Thymus (tissue), 11 donors: ENCODE results near the gene CTXND1. TPM values are rescaled to one million over a fixed set of nuclear protein-coding genes. Genes with fewer than 3 reads are reported as not detected.

Source experiments
- DNase-seq, 9 donors: peaks; one replicate each; pipeline ENCODE4 v3.0.0-alpha.2; 2013; ENCODE audit warnings: low spot score in 9 of 9, low read depth in 6 of 9, missing footprints in 1 of 9
- H3K27ac ChIP-seq, 2 donors: one replicate each; pipeline ENCODE4 v1.5.1; 2013; ENCODE audit warnings: control low read depth in 1 of 2, low read depth in 1 of 2, low read length in 1 of 2, mild to moderate bottlenecking in 1 of 2, moderate library complexity in 1 of 2
- H3K27me3 ChIP-seq, 2 donors: one replicate each; pipeline ENCODE4 v1.5.1; 2013; ENCODE audit warnings: low read length in 1 of 2; ENCODE audit not compliant: control insufficient read depth in 2 of 2, insufficient read depth in 1 of 2
- H3K36me3 ChIP-seq, 2 donors: one replicate each; pipeline ENCODE4 v1.5.1; 2013; ENCODE audit warnings: low read length in 1 of 2, mild to moderate bottlenecking in 1 of 2, moderate library complexity in 1 of 2; ENCODE audit not compliant: control insufficient read depth in 2 of 2, insufficient read depth in 2 of 2
- H3K4me1 ChIP-seq, 2 donors: one replicate each; pipeline ENCODE4 v1.5.1; 2013; ENCODE audit warnings: low read length in 2 of 2; ENCODE audit not compliant: control insufficient read depth in 2 of 2, insufficient read depth in 2 of 2
- H3K4me3 ChIP-seq, 2 donors: one replicate each; pipeline ENCODE4 v1.5.1; 2013; ENCODE audit warnings: low read length in 2 of 2, control low read depth in 1 of 2, mild to moderate bottlenecking in 1 of 2
- H3K9me3 ChIP-seq, 2 donors: one replicate each; pipeline ENCODE4 v1.5.1; 2013; ENCODE audit warnings: low read length in 1 of 2, mild to moderate bottlenecking in 1 of 2; ENCODE audit not compliant: control insufficient read depth in 2 of 2, insufficient read depth in 1 of 2
- WGBS: extraction: QIAGEN DNeasy Blood & Tissue Kit; methylation state at CpG from one replicate; pipeline ENCODE4 v1.1.7; 2013; 5-methylcytosine and 5-hydroxymethylcytosine counted together
- polyA plus RNA-seq: library from polyadenylated mRNA; stranded (reverse); fragments of 200-250 nt; gene quantifications from one replicate; pipeline ENCODE4 v1.2.3, GENCODE V29; 2013
- total RNA-seq: library from RNA; stranded (reverse); fragments of 120-200 nt; gene quantifications from one replicate; pipeline ENCODE4 v1.2.4, GENCODE V29; 2013
- donor health status: healthy.

Gene CTXND1
- total and polyA plus RNA-seq, 2 donors: 0.05 to 0.07 TPM

DNA sequence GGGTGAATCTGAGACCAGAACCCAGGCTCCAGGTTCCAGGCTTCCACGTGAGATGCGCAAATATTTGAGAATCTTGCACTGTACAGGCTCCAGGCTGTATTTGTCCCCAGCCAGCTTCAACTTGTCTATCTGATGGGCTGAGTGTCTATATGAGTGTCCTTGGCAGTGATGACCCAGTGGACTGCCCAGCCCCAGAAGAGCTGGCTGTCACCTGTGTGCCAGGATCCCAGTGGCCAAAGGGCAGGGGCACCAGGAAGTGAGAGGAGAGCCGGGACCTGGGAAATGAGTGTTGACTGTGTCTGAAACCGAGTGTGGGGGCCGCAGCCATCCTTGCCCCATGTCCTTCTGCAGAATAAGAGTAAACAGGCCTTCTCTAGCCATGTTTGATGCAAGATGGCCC lies 88.8 kb downstream of the CTXND1 start:
- no peak for DNase-seq
- Histone ChIP-seq H3K36me3 (no peaks in the 10 kb centered on the region), H3K4me3 (no peak overlapping the region), H3K27me3 (no peaks in the 10 kb centered on the region), H3K4me1 (peaks cover 3 to 11% of the 10 kb centered on the region in 2 donors), H3K9me3 (no peaks in the 10 kb centered on the region), H3K27ac (no peak overlapping the region)
- 99% methylated on average over 5 of the region's 5 CpGs for WGBS

DNA sequence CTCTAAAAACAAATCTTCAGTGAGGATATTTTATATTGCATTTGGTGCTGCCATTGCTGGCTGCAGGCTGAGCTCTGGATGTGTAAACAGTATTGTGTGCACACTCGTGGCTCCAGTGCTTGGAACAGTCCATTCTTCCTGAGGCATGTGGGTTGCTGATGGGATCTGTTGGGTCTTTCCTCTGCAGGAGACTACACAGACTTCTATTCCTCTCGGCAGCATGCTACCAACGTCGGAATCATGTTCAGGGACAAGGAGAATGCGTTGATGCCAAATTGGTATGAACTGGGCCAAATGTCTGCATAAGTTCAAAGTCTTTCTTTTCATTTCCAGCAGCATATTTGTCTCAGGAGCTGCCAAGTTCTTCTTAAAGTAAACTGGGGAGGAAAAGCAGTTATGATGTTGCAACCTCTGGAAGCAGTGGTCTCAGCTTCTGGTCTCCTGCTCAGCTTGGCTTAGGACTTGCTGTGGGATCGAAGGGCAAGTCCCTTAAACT lies 89.9 kb downstream of the CTXND1 start:
- H3K27ac ChIP-seq: no peak overlapping the region
- H3K9me3 ChIP-seq: no peaks in the 10 kb centered on the region
- H3K27me3 ChIP-seq: no peaks in the 10 kb centered on the region
- 97% methylated on average over 6 of the region's 6 CpGs for WGBS
- peaks cover 3 to 11% of the 10 kb centered on the region in 2 donors for H3K4me1 ChIP-seq
- no peak overlapping the region for H3K4me3 ChIP-seq
- no peak for DNase-seq
- H3K36me3 ChIP-seq: no peaks in the 10 kb centered on the region

DNA sequence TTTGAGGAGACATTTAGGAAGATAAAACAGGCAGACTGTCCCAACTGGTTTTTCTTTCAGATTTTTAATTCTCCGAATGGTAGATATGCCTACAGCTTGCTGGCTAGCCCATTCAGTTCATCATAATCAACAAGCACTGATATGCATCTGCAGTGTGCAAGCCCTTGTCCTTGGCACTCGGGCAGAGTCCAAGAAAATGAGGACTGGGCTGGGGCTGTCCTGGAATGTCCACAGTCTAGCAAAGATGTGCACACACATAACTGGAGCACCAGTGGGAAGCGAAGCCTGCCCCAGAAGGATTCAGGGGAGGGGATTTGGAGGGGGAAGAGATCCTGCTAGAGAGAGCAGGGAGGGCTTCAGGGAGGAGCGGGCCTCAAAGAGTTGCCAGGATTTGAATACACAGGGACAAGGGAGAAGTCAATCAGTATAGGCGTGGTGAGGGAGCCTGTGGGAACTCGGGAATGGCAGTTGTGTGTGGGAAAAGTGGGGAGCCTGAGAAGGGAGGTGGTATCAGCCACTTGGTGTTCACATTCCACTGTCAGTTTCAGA lies 90.5 kb downstream of the CTXND1 start:
- 97% methylated on average over 6 of the region's 6 CpGs for WGBS
- Histone ChIP-seq H3K9me3 (no peaks in the 10 kb centered on the region), H3K27me3 (no peaks in the 10 kb centered on the region), H3K4me1 (peaks cover 3 to 15% of the 10 kb centered on the region in 2 donors), H3K4me3 (no peak overlapping the region), H3K36me3 (no peaks in the 10 kb centered on the region), H3K27ac (no peak overlapping the region)
- no peak for DNase-seq

DNA sequence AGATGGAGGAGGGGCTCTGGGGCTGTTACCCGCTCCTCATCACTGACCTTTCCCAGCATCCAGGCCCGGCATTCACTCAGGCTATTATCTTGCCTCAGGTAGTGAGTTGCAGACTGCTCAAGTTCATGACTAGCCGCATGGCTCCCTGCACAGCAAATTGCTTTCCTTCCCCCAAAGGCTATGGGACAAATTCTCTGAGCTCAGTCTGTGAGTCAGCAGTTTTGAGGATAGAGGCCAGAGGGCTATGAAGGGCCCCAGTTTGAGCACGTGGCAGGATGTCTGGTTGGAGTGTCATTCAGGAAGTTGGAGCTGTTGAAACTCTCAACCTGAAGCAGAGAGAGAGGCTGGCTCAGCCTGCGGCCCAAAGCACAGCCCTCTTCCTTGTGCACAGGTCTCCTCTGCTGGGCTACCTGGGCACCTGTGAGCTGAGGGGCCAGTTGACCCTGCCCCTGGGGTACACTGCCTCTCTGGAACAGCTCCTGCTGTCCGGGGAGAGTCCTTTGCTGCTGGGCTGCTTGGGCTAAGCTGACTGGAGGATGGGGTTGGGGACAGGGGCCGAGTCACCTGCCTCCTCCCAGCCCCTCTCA lies 91.3 kb downstream of the CTXND1 start:
- H3K27ac ChIP-seq: peak overlapping the region in 1 of 2 donors; percentile 72
- 42% methylated on average over 7 of the region's 7 CpGs for WGBS
- no peaks in the 10 kb centered on the region for H3K9me3 ChIP-seq
- no peaks in the 10 kb centered on the region for H3K36me3 ChIP-seq
- peaks cover 3 to 15% of the 10 kb centered on the region in 2 donors for H3K4me1 ChIP-seq
- H3K27me3 ChIP-seq: no peaks in the 10 kb centered on the region
- peak in 7 of 9 donors; percentile 30 to 81 (median 56) for DNase-seq
- no peak overlapping the region for H3K4me3 ChIP-seq

DNA sequence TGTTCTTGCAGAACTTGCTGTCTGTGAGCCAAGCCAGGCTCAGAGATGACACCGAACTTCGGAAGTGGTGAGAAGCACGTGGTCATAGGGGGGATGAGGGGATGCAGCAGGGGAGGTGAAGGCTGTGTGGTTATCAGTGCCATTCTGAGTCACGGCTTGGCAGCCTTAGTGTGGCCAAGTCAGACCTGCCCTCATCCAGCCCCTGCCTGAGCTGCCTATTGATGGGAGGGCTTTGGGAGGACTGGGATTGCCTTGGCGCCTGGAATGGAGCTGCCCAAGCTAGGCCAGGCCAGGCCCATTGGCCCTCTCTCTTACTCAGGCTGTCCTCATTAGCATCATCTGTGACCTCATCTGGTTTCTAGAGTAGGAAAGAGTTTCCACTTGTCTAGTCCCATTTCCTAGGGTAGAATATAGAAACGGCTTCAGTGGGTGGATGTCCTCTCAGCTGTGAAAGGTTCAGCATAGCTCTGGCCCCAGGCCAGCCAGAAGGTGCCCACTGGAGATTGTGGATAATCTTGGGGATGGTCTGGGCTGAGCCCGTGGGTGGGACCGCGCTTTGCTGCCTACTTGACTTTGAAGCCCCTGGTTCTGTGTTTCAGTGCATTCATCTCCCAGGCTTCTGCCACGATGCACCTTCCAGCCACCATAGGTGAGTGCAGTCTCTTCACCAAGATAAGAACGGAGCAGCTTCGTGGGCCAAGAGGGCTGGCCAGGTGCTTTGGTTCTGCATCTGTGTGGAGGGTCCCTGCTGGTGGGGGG lies 92.0 kb downstream of the CTXND1 start:
- 95% methylated on average over 12 of the region's 12 CpGs for WGBS
- Histone ChIP-seq H3K27me3 (no peaks in the 10 kb centered on the region), H3K9me3 (no peaks in the 10 kb centered on the region), H3K36me3 (no peaks in the 10 kb centered on the region), H3K27ac (peak overlapping the region in 1 of 2 donors; percentile 72), H3K4me1 (peaks cover 3 to 15% of the 10 kb centered on the region in 2 donors), H3K4me3 (no peak overlapping the region)
- no peak for DNase-seq

DNA sequence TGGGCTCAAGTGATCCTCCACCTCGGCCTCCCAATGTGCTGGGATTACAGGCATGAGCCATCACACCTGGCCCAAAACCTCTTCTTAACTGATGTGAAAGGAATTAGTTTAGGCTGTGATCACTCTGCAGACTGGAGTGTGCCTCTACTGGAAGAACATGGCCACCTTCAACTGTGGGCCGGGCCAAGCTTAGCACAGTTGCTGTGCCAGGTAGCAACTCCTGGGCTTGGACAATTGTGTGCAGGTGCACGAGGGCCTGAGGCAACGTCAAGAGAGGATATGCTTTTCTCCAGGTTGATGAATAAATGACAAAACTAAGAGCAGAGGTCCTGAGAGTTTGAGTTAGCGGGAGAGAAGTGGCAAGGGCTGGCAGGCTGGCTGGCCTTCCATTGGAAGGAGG lies 92.7 kb downstream of the CTXND1 start:
- no peaks in the 10 kb centered on the region for H3K9me3 ChIP-seq
- peaks cover 3 to 15% of the 10 kb centered on the region in 2 donors for H3K4me1 ChIP-seq
- H3K36me3 ChIP-seq: no peaks in the 10 kb centered on the region
- DNase-seq: no peak
- no peaks in the 10 kb centered on the region for H3K27me3 ChIP-seq
- H3K27ac ChIP-seq: no peak overlapping the region
- WGBS: 97% methylated on average over 5 of the region's 5 CpGs
- no peak overlapping the region for H3K4me3 ChIP-seq

DNA sequence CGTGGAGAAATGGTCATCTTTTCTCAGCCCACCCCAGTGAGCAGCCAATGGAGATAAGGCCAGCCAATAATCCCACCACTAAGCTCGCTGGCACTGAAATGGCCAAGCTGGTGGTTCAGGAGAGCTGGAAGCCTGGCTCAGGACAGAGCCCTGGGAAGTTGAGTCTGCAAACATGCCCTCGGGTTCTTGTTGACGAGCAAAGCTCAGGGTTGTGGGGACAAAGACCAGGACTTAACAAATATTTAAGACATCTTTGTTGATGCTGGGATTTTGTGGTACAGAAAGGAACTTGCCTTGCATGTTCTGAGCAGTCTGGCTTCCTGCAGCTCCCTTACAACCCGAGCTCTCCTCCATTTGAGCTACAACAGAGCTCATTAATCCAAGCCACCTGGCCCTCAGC lies 94.8 kb downstream of the CTXND1 start:
- 87% methylated on average over 5 of the region's 5 CpGs for WGBS
- Histone ChIP-seq H3K4me1 (peaks cover 11 to 23% of the 10 kb centered on the region in 2 donors), H3K27me3 (no peaks in the 10 kb centered on the region), H3K9me3 (no peaks in the 10 kb centered on the region), H3K27ac (no peak overlapping the region), H3K36me3 (no peaks in the 10 kb centered on the region), H3K4me3 (no peak overlapping the region)
- no peak for DNase-seq

DNA sequence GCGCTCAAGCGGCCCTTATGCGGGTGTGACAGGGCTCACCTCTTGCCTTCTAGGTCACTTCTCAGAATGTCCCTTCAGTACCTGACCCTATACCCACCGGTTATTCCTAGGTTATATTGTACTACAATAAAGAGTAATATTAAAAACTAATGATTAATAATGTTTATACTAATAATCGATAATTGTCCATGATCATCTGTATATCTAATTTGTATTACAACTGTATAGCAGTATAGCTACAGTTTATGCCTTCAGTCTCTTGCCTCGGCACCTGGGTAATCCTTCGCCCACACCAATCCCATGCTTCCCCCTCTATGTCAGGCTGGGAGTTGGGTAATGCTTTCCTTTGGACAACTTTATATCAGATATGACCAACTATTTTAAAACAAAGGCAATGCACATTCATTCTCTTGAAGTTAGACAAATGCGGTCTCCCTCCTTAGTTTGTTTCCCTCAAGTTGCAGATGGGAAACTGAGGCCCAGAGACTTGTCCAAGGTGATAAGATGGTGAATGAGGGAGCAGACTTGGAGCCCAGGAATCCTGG lies 95.8 kb downstream of the CTXND1 start:
- H3K9me3 ChIP-seq: no peaks in the 10 kb centered on the region
- H3K36me3 ChIP-seq: no peaks in the 10 kb centered on the region
- no peaks in the 10 kb centered on the region for H3K27me3 ChIP-seq
- H3K4me3 ChIP-seq: no peak overlapping the region
- H3K4me1 ChIP-seq: peaks cover 11 to 23% of the 10 kb centered on the region in 2 donors
- no peak for DNase-seq
- 99% methylated on average over 8 of the region's 8 CpGs for WGBS
- H3K27ac ChIP-seq: peak overlapping the region in 1 of 2 donors; percentile 22
